B cell (primary cell): ENCODE data around the gene XAGE1B. TPM values are rescaled to one million over a fixed set of nuclear protein-coding genes. Genes with fewer than 3 reads are reported as not detected.
"Not testable (repeated sequence)": the region's sequence is repeated elsewhere in the genome, so short reads cannot be mapped to it uniquely, and the experiment has no call there.

Experiments used
- ATAC-seq: fragments of 200-7000 bp; cut with Tn5 transposase; one replicate; pipeline ENCODE4 v1.10.0; 2021; ENCODE audit warnings: low read depth, mild to moderate bottlenecking, moderate number of reproducible peaks, moderate library complexity
- CTCF ChIA-PET: fragments of 350-600 bp; sonication (Branson Sonifier 250); formaldehyde crosslinking; loops from one replicate; lab custom pipeline; 2021; ENCODE audit warnings: antibody characterized with exemption, inconsistent platforms; lab: Charles Lee
- POLR2A ChIA-PET: fragments of 350-600 bp; sonication (Branson Sonifier 250); formaldehyde crosslinking; loops from one replicate; lab custom pipeline; 2021; ENCODE audit warnings: antibody characterized with exemption; lab: Charles Lee
- DNase-seq: peaks from one replicate; pipeline ENCODE4 v3.0.0; 2013
- H2AFZ ChIP-seq: 2 replicates; pipeline ENCODE4 v1.6.1; 2012; ENCODE audit warnings: mild to moderate bottlenecking, low read depth, low read length; ENCODE audit not compliant: insufficient read depth, poor library complexity, severe bottlenecking
- H3K27ac ChIP-seq, 2 donors: 1 replicate in 1 of 2; 2 replicates in 1 of 2; pipeline ENCODE4 v1.5.1; 2012 to 2013; ENCODE audit warnings: low read length in 2 of 2, mild to moderate bottlenecking in 2 of 2, moderate library complexity in 1 of 2
- H3K27me3 ChIP-seq, 4 experiments: fragments of 200-600 bp in 1 of 4; sonication (generic) in 1 of 4; replicated peaks in 1 of 4; 1 replicate in 2 of 4; 2 replicates in 2 of 4; pipeline versions ENCODE4 v1.6.1 to v1.7.0; 2013 to 2016; ENCODE audit warnings: low read length in 3 of 4, mild to moderate bottlenecking in 2 of 4, mixed read lengths in 1 of 4, moderate library complexity in 1 of 4; ENCODE audit not compliant: insufficient read depth in 4 of 4, control insufficient read depth in 3 of 4; ENCODE audit errors: control extremely low read depth in 1 of 4
- H3K36me3 ChIP-seq, 2 experiments: replicated peaks in 1 of 2; 1 replicate in 1 of 2; 2 replicates in 1 of 2; pipeline versions ENCODE4 v1.6.1 to v1.7.1; 2013; ENCODE audit warnings: low read length in 1 of 2; ENCODE audit not compliant: insufficient read depth in 2 of 2, control insufficient read depth in 1 of 2; ENCODE audit errors: control extremely low read depth in 1 of 2, extremely low read depth in 1 of 2
- H3K4me1 ChIP-seq, 2 donors: fragments of 200-600 bp in 1 of 2; sonication (generic) in 1 of 2; 1 replicate in 1 of 2; 2 replicates in 1 of 2; pipeline versions ENCODE4 v1.5.1 to v1.6.1; 2013 to 2017; ENCODE audit warnings: low read length in 2 of 2; ENCODE audit not compliant: control insufficient read depth in 2 of 2, insufficient read depth in 2 of 2
- H3K4me2 ChIP-seq: replicated peaks from 2 replicates; pipeline ENCODE3; 2012; ENCODE audit warnings: mild to moderate bottlenecking, low read depth, low read length; ENCODE audit not compliant: poor library complexity, severe bottlenecking
- H3K4me3 ChIP-seq, 5 experiments: fragments of 200-600 bp in 1 of 5; sonication (generic) in 1 of 5; 1 replicate in 3 of 5; 2 replicates in 2 of 5; pipeline versions ENCODE4 v1.5.1 to v1.7.0; 2011 to 2016; ENCODE audit warnings: low read length in 4 of 5, mild to moderate bottlenecking in 4 of 5, low read depth in 2 of 5, control low read depth in 1 of 5, moderate library complexity in 1 of 5; ENCODE audit not compliant: insufficient read depth in 1 of 5; ENCODE audit errors: control extremely low read depth in 1 of 5, extremely low read depth in 1 of 5
- H3K79me2 ChIP-seq: fragments of 200-600 bp; sonication (generic); one replicate; pipeline ENCODE4 v1.6.0; 2016; ENCODE audit warnings: low read length; ENCODE audit not compliant: control insufficient read depth, insufficient read depth
- H3K9ac ChIP-seq: fragments of 200-600 bp; sonication (generic); 2 replicates; pipeline ENCODE4 v1.6.1; 2017; ENCODE audit warnings: mild to moderate bottlenecking, low read length, moderate library complexity
- H3K9me3 ChIP-seq, 3 donors: one replicate each; pipeline versions ENCODE4 v1.6.1 to v1.7.1; 2013; ENCODE audit warnings: low read length in 2 of 3; ENCODE audit not compliant: control insufficient read depth in 2 of 3, insufficient read depth in 1 of 3; ENCODE audit errors: control extremely low read depth in 1 of 3
- H4K20me1 ChIP-seq: 2 replicates; pipeline ENCODE4 v1.6.0; 2012; ENCODE audit warnings: mild to moderate bottlenecking, low read length; ENCODE audit not compliant: insufficient read depth, control insufficient read depth, poor library complexity, severe bottlenecking
- H3K27ac Mint-ChIP-seq: one replicate; pipeline ENCODE4 v1.8.0; 2021; ENCODE audit warnings: mixed read lengths
- H3K27me3 Mint-ChIP-seq: one replicate; pipeline ENCODE4 v1.8.0; 2021; ENCODE audit warnings: mixed read lengths
- H3K4me1 Mint-ChIP-seq: one replicate; pipeline ENCODE4 v1.8.0; 2021; ENCODE audit warnings: mixed read lengths
- H3K4me3 Mint-ChIP-seq: one replicate; pipeline ENCODE4 v1.8.0; 2021; ENCODE audit warnings: mixed read lengths
- H3K9me3 Mint-ChIP-seq: one replicate; pipeline ENCODE4 v1.8.0; 2022; ENCODE audit warnings: mixed read lengths; ENCODE audit not compliant: insufficient read depth
- EZH2 ChIP-seq: IDR thresholded peaks from 2 replicates; pipeline ENCODE4 v1.6.1; 2012; ENCODE audit warnings: borderline replicate concordance, low read depth, mild to moderate bottlenecking, moderate library complexity, low read length; ENCODE audit not compliant: insufficient read depth, poor library complexity, severe bottlenecking
- WGBS: methylation state at CpG from one replicate; pipeline ENCODE4 v1.1.5; 2013; ENCODE audit warnings: missing lambda C conversion rate; ENCODE audit not compliant: insufficient coverage; 5-methylcytosine and 5-hydroxymethylcytosine counted together
- intact Hi-C: fragments of 100-400 bp; cut with micrococcal nuclease; formaldehyde crosslinking; loops from one replicate; pipeline ENCODE4 v1.10.0; 2022
- polyA minus RNA-seq: library from RNA; depleted of rRNA, polyadenylated mRNA; stranded (reverse); fragments of >200 nt; gene quantifications from 2 replicates; pipeline ENCODE4 v1.2.3, GENCODE V29; 2012
- polyA plus RNA-seq: library from polyadenylated mRNA; depleted of rRNA; stranded (reverse); fragments of >200 nt; gene quantifications from 2 replicates; pipeline ENCODE4 v1.2.3, GENCODE V29; 2012
- total RNA-seq, 2 donors: library from RNA; stranded (reverse); fragments of 120-200 nt in 1 of 2; gene quantifications; 1 replicate in 1 of 2; 2 replicates in 1 of 2; pipeline versions ENCODE4 v1.2.3 to v1.2.4, GENCODE V29; 2013 to 2022

XAGE1B gene
- total RNA-seq: not detected in 2 replicates
- not detected for total RNA-seq (2013)
- not detected in 2 replicates for polyA plus RNA-seq
- not detected in 2 replicates for polyA minus RNA-seq

- H3K4me3 ChIP-seq, POLR2A ChIA-PET, H3K4me3 Mint-ChIP-seq, H3K36me3 ChIP-seq, H3K9me3 Mint-ChIP-seq, H2AFZ ChIP-seq, H3K4me2 ChIP-seq, H3K27me3 Mint-ChIP-seq, H3K9me3 ChIP-seq, DNase-seq, H3K4me1 Mint-ChIP-seq, intact Hi-C loops, CTCF ChIA-PET, H4K20me1 ChIP-seq, H3K27ac ChIP-seq, ATAC-seq, H3K27ac Mint-ChIP-seq, H3K27me3 ChIP-seq, H3K9ac ChIP-seq, H3K4me1 ChIP-seq, H3K79me2 ChIP-seq: not testable (repeated sequence)
- WGBS: no CpG with 5 or more reads among the region's 18 CpGs
Measured at GRCh38 chrX:52516987-52517325, at the start of gene XAGE1B. XAGE1B (minus strand) TSS chrX:52517063; CDS start chrX:52515527, 1,536 bp downstream.

GRCh38 chrX:52563105-52563504, 46.2 kb upstream of the XAGE1B start:
- TF ChIP-seq EZH2: no peak
- no peak for ATAC-seq
- intact Hi-C loops: no loop called here
- Mint-ChIP-seq H3K27me3 (peaks cover 3% of the 10 kb centered on the region), H3K9me3 (no peaks in the 10 kb centered on the region), H3K4me1 (no peaks in the 10 kb centered on the region), H3K27ac (no peak overlapping the region), H3K4me3 (no peak overlapping the region)
- H3K27ac ChIP-seq: no peak overlapping the region
- POLR2A ChIA-PET: no interaction called here
- H3K27me3 ChIP-seq: no peaks in the 10 kb centered on the region
- no peaks in the 10 kb centered on the region for H3K4me1 ChIP-seq
- H3K4me3 ChIP-seq: no peak overlapping the region
- WGBS: 94% methylated on average over 4 of the region's 10 CpGs
- no peaks in the 10 kb centered on the region for H4K20me1 ChIP-seq
- no peak overlapping the region for H2AFZ ChIP-seq
- no peaks in the 10 kb centered on the region for H3K79me2 ChIP-seq
- H3K4me2 ChIP-seq: no peak overlapping the region
- H3K9ac ChIP-seq: no peak overlapping the region
- H3K36me3 ChIP-seq: no peaks in the 10 kb centered on the region
- DNase-seq: no peak
- CTCF ChIA-PET: no interaction called here
- H3K9me3 ChIP-seq: no peaks in the 10 kb centered on the region
